Neural progenitor cell (in vitro differentiated cells): ENCODE results near the gene USP48.

Experiments used
- EZH2 ChIP-seq: fragments of 200-600 bp; sonication (generic); IDR thresholded peaks from 2 replicates; pipeline ENCODE4 v1.6.1; 2017; ENCODE audit warnings: antibody characterized with exemption, mild to moderate bottlenecking, moderate library complexity
- EZH2phosphoT487 ChIP-seq: fragments of 200-600 bp; sonication (generic); IDR thresholded peaks from 2 replicates; pipeline ENCODE4 v1.6.1; 2017; ENCODE audit warnings: antibody characterized with exemption
- TF ChIP-seq, protein P1 (sequence below): fragments of 200-600 bp; sonication (generic); IDR thresholded peaks from 2 replicates; pipeline ENCODE4 v1.5.1; 2017; ENCODE audit warnings: antibody characterized with exemption, mild to moderate bottlenecking

DNA sequence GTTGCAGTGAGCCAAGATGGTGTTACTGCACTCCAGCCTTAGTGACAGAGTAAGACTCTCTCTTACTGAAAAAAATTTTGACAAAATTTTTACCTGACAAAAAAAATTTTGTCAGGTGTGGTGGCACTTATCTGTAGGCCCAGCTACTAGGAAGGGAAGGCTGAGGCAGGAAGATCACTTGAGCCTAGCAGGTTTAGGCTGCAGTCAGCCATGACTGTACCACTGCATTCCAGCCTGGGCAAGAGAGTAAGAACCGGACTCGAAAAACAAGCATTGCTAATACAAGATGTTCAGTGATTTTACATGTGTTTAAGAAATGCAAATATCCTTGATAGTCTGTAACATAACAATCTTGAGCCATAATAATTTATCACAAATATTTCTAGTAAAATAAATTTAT lies 46.9 kb downstream of the USP48 start:
- TF ChIP-seq, protein P1, sequence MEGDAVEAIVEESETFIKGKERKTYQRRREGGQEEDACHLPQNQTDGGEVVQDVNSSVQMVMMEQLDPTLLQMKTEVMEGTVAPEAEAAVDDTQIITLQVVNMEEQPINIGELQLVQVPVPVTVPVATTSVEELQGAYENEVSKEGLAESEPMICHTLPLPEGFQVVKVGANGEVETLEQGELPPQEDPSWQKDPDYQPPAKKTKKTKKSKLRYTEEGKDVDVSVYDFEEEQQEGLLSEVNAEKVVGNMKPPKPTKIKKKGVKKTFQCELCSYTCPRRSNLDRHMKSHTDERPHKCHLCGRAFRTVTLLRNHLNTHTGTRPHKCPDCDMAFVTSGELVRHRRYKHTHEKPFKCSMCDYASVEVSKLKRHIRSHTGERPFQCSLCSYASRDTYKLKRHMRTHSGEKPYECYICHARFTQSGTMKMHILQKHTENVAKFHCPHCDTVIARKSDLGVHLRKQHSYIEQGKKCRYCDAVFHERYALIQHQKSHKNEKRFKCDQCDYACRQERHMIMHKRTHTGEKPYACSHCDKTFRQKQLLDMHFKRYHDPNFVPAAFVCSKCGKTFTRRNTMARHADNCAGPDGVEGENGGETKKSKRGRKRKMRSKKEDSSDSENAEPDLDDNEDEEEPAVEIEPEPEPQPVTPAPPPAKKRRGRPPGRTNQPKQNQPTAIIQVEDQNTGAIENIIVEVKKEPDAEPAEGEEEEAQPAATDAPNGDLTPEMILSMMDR: no peak
- TF ChIP-seq EZH2phosphoT487 (no peak), EZH2 (no peak)
